Activated T-cell treated with anti-CD3 and anti-CD28 coated beads, Interleukin-2, amount 50 U/mL, for 72 hours (primary cell): ENCODE results near the gene TUBB6. TPM values are rescaled to one million over a fixed set of nuclear protein-coding genes. Genes with fewer than 3 reads are reported as not detected.

ENCODE experiments used
- ATAC-seq, 2 donors: fragments of 150-1000 bp; cut with Tn5 transposase; replicated peaks in 1 of 2; 2 replicates each; pipeline ENCODE4 v1.10.0; 2021; ENCODE audit warnings: moderate library complexity in 2 of 2, mild to moderate bottlenecking in 1 of 2
- DNase-seq, 2 donors: peaks; one replicate each; pipeline ENCODE4 v3.0.0; 2021 to 2022; ENCODE audit warnings: mixed read lengths in 1 of 2
- H3K27ac Mint-ChIP-seq: one replicate; pipeline ENCODE4 v1.8.0; 2022; ENCODE audit warnings: mild to moderate bottlenecking, moderate library complexity, mixed read lengths
- H3K27me3 Mint-ChIP-seq: one replicate; pipeline ENCODE4 v1.8.0; 2022; ENCODE audit warnings: low read depth, mixed read lengths
- H3K36me3 Mint-ChIP-seq, 2 donors: one replicate each; pipeline ENCODE4 v1.8.0; 2022; ENCODE audit warnings: mixed read lengths in 2 of 2, mild to moderate bottlenecking in 1 of 2; ENCODE audit not compliant: insufficient read depth in 2 of 2
- H3K4me1 Mint-ChIP-seq: one replicate; pipeline ENCODE4 v1.8.0; 2022; ENCODE audit warnings: low read depth, mixed read lengths
- H3K4me3 Mint-ChIP-seq, 2 donors: one replicate each; pipeline ENCODE4 v1.8.0; 2022; ENCODE audit warnings: mild to moderate bottlenecking in 2 of 2, mixed read lengths in 2 of 2, moderate library complexity in 2 of 2
- H3K9me3 Mint-ChIP-seq, 2 donors: one replicate each; pipeline ENCODE4 v1.8.0; 2022; ENCODE audit warnings: mixed read lengths in 2 of 2
- total RNA-seq, 2 donors: library from RNA; stranded (reverse); gene quantifications; one replicate each; pipeline ENCODE4 v1.2.3, GENCODE V29; 2022

The TUBB6 gene
- 1 to 10 TPM; 4.3 to 5.2 TPM for total RNA-seq

- peak; percentile 81 to 87 for ATAC-seq
- Mint-ChIP-seq H3K9me3 (no peaks in the 10 kb centered on the region), H3K4me3 (peak within 1 kb of the TSS; percentile 89), H3K36me3 (peaks cover 6 to 10% of the 10 kb centered on the region in 2 donors), H3K27me3 (peaks cover 54% of the 10 kb centered on the region), H3K4me1 (peaks cover 10% of the 10 kb centered on the region), H3K27ac (no peak within 1 kb of the TSS)
- peak; percentile 66 to 70 for DNase-seq
Observed at GRCh38 chr18:12307701-12308385, at the start of gene TUBB6. Gene TUBB6, plus strand, starts transcription at chr18:12308241. Its CDS starts 52 bp downstream, at chr18:12308293.

- H3K4me3 Mint-ChIP-seq: no peak overlapping the region
- no peaks in the 10 kb centered on the region for H3K36me3 Mint-ChIP-seq
- no peaks in the 10 kb centered on the region for H3K9me3 Mint-ChIP-seq
- DNase-seq: no peak
- H3K4me1 Mint-ChIP-seq: no peaks in the 10 kb centered on the region
- no peak overlapping the region for H3K27ac Mint-ChIP-seq
- no peak for ATAC-seq
- H3K27me3 Mint-ChIP-seq: peaks cover 46% of the 10 kb centered on the region
Observed at GRCh38 chr18:12258719-12259705, 49.0 kb upstream of the TUBB6 start.

- ATAC-seq: no peak
- Mint-ChIP-seq H3K27me3 (peaks cover 12% of the 10 kb centered on the region), H3K9me3 (no peaks in the 10 kb centered on the region), H3K4me3 (no peak overlapping the region), H3K36me3 (no peaks in the 10 kb centered on the region), H3K4me1 (no peaks in the 10 kb centered on the region), H3K27ac (no peak overlapping the region)
- DNase-seq: no peak
Observed at GRCh38 chr18:12262748-12263147, 45.3 kb upstream of the TUBB6 start.

GRCh38 chr18:12264864-12265263 lies 43.2 kb upstream of the TUBB6 start:
- Mint-ChIP-seq H3K4me3 (no peak overlapping the region), H3K36me3 (no peaks in the 10 kb centered on the region), H3K9me3 (no peaks in the 10 kb centered on the region), H3K27me3 (peaks cover 11% of the 10 kb centered on the region), H3K4me1 (no peaks in the 10 kb centered on the region), H3K27ac (no peak overlapping the region)
- ATAC-seq (no peak), DNase-seq (no peak)

- no peaks in the 10 kb centered on the region for H3K9me3 Mint-ChIP-seq
- H3K27ac Mint-ChIP-seq: no peak overlapping the region
- ATAC-seq (peak; percentile 75 to 81), DNase-seq (peak; percentile 52 to 57)
- no peaks in the 10 kb centered on the region for H3K36me3 Mint-ChIP-seq
- H3K4me1 Mint-ChIP-seq: no peaks in the 10 kb centered on the region
- peaks cover 17% of the 10 kb centered on the region for H3K27me3 Mint-ChIP-seq
- peak overlapping the region; percentile 59 to 63 for H3K4me3 Mint-ChIP-seq
Observed at GRCh38 chr18:12271376-12272235, 36.4 kb upstream of the TUBB6 start.

GRCh38 chr18:12274793-12275192 lies 33.2 kb upstream of the TUBB6 start:
- DNase-seq: no peak
- H3K4me3 Mint-ChIP-seq: no peak overlapping the region
- H3K36me3 Mint-ChIP-seq: no peaks in the 10 kb centered on the region
- no peak for ATAC-seq
- H3K27me3 Mint-ChIP-seq: peaks cover 14% of the 10 kb centered on the region
- H3K9me3 Mint-ChIP-seq: no peaks in the 10 kb centered on the region
- no peaks in the 10 kb centered on the region for H3K4me1 Mint-ChIP-seq
- H3K27ac Mint-ChIP-seq: no peak overlapping the region

GRCh38 chr18:12276736-12277554 lies 31.1 kb upstream of the TUBB6 start:
- H3K4me3 Mint-ChIP-seq: no peak overlapping the region
- H3K27ac Mint-ChIP-seq: no peak overlapping the region
- DNase-seq (no peak), ATAC-seq (no peak)
- no peaks in the 10 kb centered on the region for H3K4me1 Mint-ChIP-seq
- H3K9me3 Mint-ChIP-seq: no peaks in the 10 kb centered on the region
- peaks cover 11% of the 10 kb centered on the region for H3K27me3 Mint-ChIP-seq
- H3K36me3 Mint-ChIP-seq: no peaks in the 10 kb centered on the region

- Mint-ChIP-seq H3K27me3 (peaks cover 11% of the 10 kb centered on the region), H3K4me1 (no peaks in the 10 kb centered on the region), H3K4me3 (no peak overlapping the region), H3K36me3 (no peaks in the 10 kb centered on the region), H3K27ac (no peak overlapping the region), H3K9me3 (no peaks in the 10 kb centered on the region)
- ATAC-seq (no peak), DNase-seq (no peak)
Observed at GRCh38 chr18:12278215-12278671, 29.8 kb upstream of the TUBB6 start.

GRCh38 chr18:12278741-12279682 lies 29.0 kb upstream of the TUBB6 start:
- Mint-ChIP-seq H3K9me3 (no peaks in the 10 kb centered on the region), H3K4me3 (no peak overlapping the region), H3K27ac (no peak overlapping the region), H3K36me3 (no peaks in the 10 kb centered on the region), H3K4me1 (no peaks in the 10 kb centered on the region), H3K27me3 (peaks cover 6% of the 10 kb centered on the region)
- no peak for ATAC-seq
- no peak for DNase-seq

- DNase-seq (no peak), ATAC-seq (no peak)
- H3K36me3 Mint-ChIP-seq: no peaks in the 10 kb centered on the region
- no peaks in the 10 kb centered on the region for H3K9me3 Mint-ChIP-seq
- no peaks in the 10 kb centered on the region for H3K27me3 Mint-ChIP-seq
- no peak overlapping the region for H3K4me3 Mint-ChIP-seq
- H3K27ac Mint-ChIP-seq: no peak overlapping the region
- no peaks in the 10 kb centered on the region for H3K4me1 Mint-ChIP-seq
Observed at GRCh38 chr18:12279781-12280531, 28.1 kb upstream of the TUBB6 start.

- Mint-ChIP-seq H3K36me3 (no peaks in the 10 kb centered on the region), H3K27ac (no peak overlapping the region), H3K9me3 (no peaks in the 10 kb centered on the region), H3K4me3 (no peak overlapping the region), H3K4me1 (no peaks in the 10 kb centered on the region), H3K27me3 (no peaks in the 10 kb centered on the region)
- DNase-seq (no peak), ATAC-seq (no peak)
Observed at GRCh38 chr18:12281861-12282260, 26.2 kb upstream of the TUBB6 start.
